Common myeloid progenitor, CD34-positive (primary cell): ENCODE data around the gene PLPP1.

Experiments
- CTCF ChIA-PET: fragments of 350-600 bp; sonication (Branson Sonifier 250); formaldehyde crosslinking; loops from one replicate; lab custom pipeline; 2021; ENCODE audit warnings: antibody characterized with exemption; lab: Charles Lee
- POLR2A ChIA-PET: fragments of 350-600 bp; sonication (Branson Sonifier 250); formaldehyde crosslinking; loops from one replicate; lab custom pipeline; 2021; ENCODE audit warnings: antibody characterized with exemption; lab: Charles Lee
- DNase-seq, 3 donors: peaks; one replicate each; pipeline versions ENCODE4 v3.0.0 to v3.0.0-alpha.2; 2013
- H3K27ac ChIP-seq, 2 experiments: 1 replicate in 1 of 2; 2 replicates in 1 of 2; pipeline ENCODE4 v1.7.0; 2013; ENCODE audit warnings: inconsistent platforms in 2 of 2, low read length in 2 of 2, mild to moderate bottlenecking in 2 of 2, low read depth in 1 of 2, moderate library complexity in 1 of 2; ENCODE audit not compliant: severe bottlenecking in 2 of 2, insufficient read depth in 1 of 2, poor library complexity in 1 of 2
- H3K27me3 ChIP-seq, 5 experiments: replicated peaks in 2 of 5; 1 replicate in 3 of 5; 2 replicates in 2 of 5; pipeline versions ENCODE4 v1.6.1 to v1.7.0; 2013; ENCODE audit warnings: low read length in 4 of 5, mild to moderate bottlenecking in 2 of 5, moderate library complexity in 2 of 5, inconsistent platforms in 1 of 5; ENCODE audit not compliant: insufficient read depth in 5 of 5, control insufficient read depth in 4 of 5
- H3K36me3 ChIP-seq, 4 experiments: 1 replicate in 2 of 4; 2 replicates in 2 of 4; pipeline versions ENCODE4 v1.6.1 to v1.7.0; 2013; ENCODE audit warnings: low read length in 3 of 4, control low read depth in 1 of 4, mild to moderate bottlenecking in 1 of 4; ENCODE audit not compliant: control insufficient read depth in 4 of 4, insufficient read depth in 4 of 4
- H3K4me1 ChIP-seq, 4 experiments: 1 replicate in 3 of 4; 2 replicates in 1 of 4; pipeline versions ENCODE4 v1.6.1 to v1.7.1; 2013; ENCODE audit warnings: low read length in 3 of 4, mild to moderate bottlenecking in 3 of 4, control low read depth in 1 of 4, inconsistent platforms in 1 of 4, moderate library complexity in 1 of 4; ENCODE audit not compliant: control insufficient read depth in 4 of 4, insufficient read depth in 4 of 4; ENCODE audit errors: control extremely low read depth in 1 of 4
- H3K4me3 ChIP-seq, 7 experiments: 1 replicate in 4 of 7; 2 replicates in 3 of 7; pipeline versions ENCODE4 v1.5.1 to v1.7.0; 2013; ENCODE audit warnings: mild to moderate bottlenecking in 7 of 7, low read length in 6 of 7, moderate library complexity in 6 of 7, inconsistent platforms in 2 of 7, low read depth in 2 of 7, control low read depth in 1 of 7; ENCODE audit not compliant: insufficient read depth in 4 of 7, control insufficient read depth in 1 of 7; ENCODE audit errors: extremely low read depth in 1 of 7
- H3K9me3 ChIP-seq, 5 experiments: 1 replicate in 4 of 5; 2 replicates in 1 of 5; pipeline versions ENCODE4 v1.6.1 to v1.7.1; 2013; ENCODE audit warnings: low read length in 4 of 5, mild to moderate bottlenecking in 2 of 5, inconsistent platforms in 1 of 5, low read depth in 1 of 5, moderate library complexity in 1 of 5; ENCODE audit not compliant: control insufficient read depth in 4 of 5, insufficient read depth in 2 of 5; ENCODE audit errors: control extremely low read depth in 1 of 5
- WGBS: methylation state at CpG from one replicate; pipeline ENCODE4 v1.1.5; 2013; ENCODE audit not compliant: insufficient coverage; 5-methylcytosine and 5-hydroxymethylcytosine counted together

PLPP1 gene

GRCh38 chr5:55497712-55498111, 37.1 kb downstream of the PLPP1 start:
- Histone ChIP-seq H3K4me1 (no peaks in the 10 kb centered on the region), H3K27me3 (no peaks in the 10 kb centered on the region), H3K9me3 (no peaks in the 10 kb centered on the region), H3K4me3 (no peak overlapping the region), H3K27ac (no peak overlapping the region), H3K36me3 (no peaks in the 10 kb centered on the region)
- CTCF ChIA-PET = no interaction called here
- DNase-seq = no peak
- POLR2A ChIA-PET = no interaction called here

- CTCF ChIA-PET = no interaction called here
Measured at GRCh38 chr5:55495216-55495615, 39.5 kb downstream of the PLPP1 start.

GRCh38 chr5:55492449-55492848, 42.3 kb downstream of the PLPP1 start:
- Histone ChIP-seq H3K27me3 (no peaks in the 10 kb centered on the region), H3K36me3 (no peaks in the 10 kb centered on the region), H3K4me3 (no peak overlapping the region), H3K27ac (no peak overlapping the region), H3K9me3 (no peaks in the 10 kb centered on the region), H3K4me1 (no peaks in the 10 kb centered on the region)
- DNase-seq = no peak
- CTCF ChIA-PET = no interaction called here
- POLR2A ChIA-PET = no interaction called here
- WGBS = no CpG with 5 or more reads among the region's 2 CpGs

More at GRCh38 chr5:55495216-55495615, 39.5 kb downstream of the PLPP1 start:
- H3K27ac ChIP-seq = no peak overlapping the region
- no peaks in the 10 kb centered on the region for H3K9me3 ChIP-seq
- no peaks in the 10 kb centered on the region for H3K4me1 ChIP-seq
- no peak for DNase-seq
- no peak overlapping the region for H3K4me3 ChIP-seq
- POLR2A ChIA-PET = interaction anchor here (0.6 kb wide), 1 partner anchor 14 kb away, joined by 9 read pairs; no protein-coding TSS in a partner anchor
- no peaks in the 10 kb centered on the region for H3K27me3 ChIP-seq
- WGBS = no CpG with 5 or more reads among the region's 1 CpG
- H3K36me3 ChIP-seq = no peaks in the 10 kb centered on the region

- CTCF ChIA-PET = no interaction called here
- POLR2A ChIA-PET = no interaction called here
Measured at GRCh38 chr5:55485073-55485472, 49.7 kb downstream of the PLPP1 start.

GRCh38 chr5:55484531-55484930, 50.2 kb downstream of the PLPP1 start:
- DNase-seq = no peak
- CTCF ChIA-PET = no interaction called here
- 100% methylated on average over 1 of the region's 1 CpG for WGBS
- POLR2A ChIA-PET = no interaction called here
- Histone ChIP-seq H3K27me3 (no peaks in the 10 kb centered on the region), H3K36me3 (no peaks in the 10 kb centered on the region), H3K9me3 (no peaks in the 10 kb centered on the region), H3K27ac (no peak overlapping the region), H3K4me3 (no peak overlapping the region), H3K4me1 (peaks cover 0 to 16% (median 1%) of the 10 kb centered on the region in 4 experiments)

More at GRCh38 chr5:55485073-55485472, 49.7 kb downstream of the PLPP1 start:
- no peak overlapping the region for H3K4me3 ChIP-seq
- DNase-seq = no peak
- no peak overlapping the region for H3K27ac ChIP-seq
- H3K9me3 ChIP-seq = no peaks in the 10 kb centered on the region
- no peaks in the 10 kb centered on the region for H3K36me3 ChIP-seq
- peaks cover 0 to 16% (median 1%) of the 10 kb centered on the region in 4 experiments for H3K4me1 ChIP-seq
- no CpG with 5 or more reads among the region's 3 CpGs for WGBS
- H3K27me3 ChIP-seq = no peaks in the 10 kb centered on the region

GRCh38 chr5:55483885-55484284, 50.9 kb downstream of the PLPP1 start:
- Histone ChIP-seq H3K4me3 (no peak overlapping the region), H3K4me1 (peaks cover 0 to 16% (median 1%) of the 10 kb centered on the region in 4 experiments), H3K27me3 (no peaks in the 10 kb centered on the region), H3K36me3 (no peaks in the 10 kb centered on the region), H3K9me3 (no peaks in the 10 kb centered on the region), H3K27ac (no peak overlapping the region)
- CTCF ChIA-PET = interaction anchor here (0.6 kb wide), 1 partner anchor 207 kb away, joined by 3 read pairs; no protein-coding TSS in a partner anchor
- POLR2A ChIA-PET = no interaction called here
- DNase-seq = no peak
- no CpG with 5 or more reads among the region's 3 CpGs for WGBS

GRCh38 chr5:55481293-55481855, 53.4 kb downstream of the PLPP1 start:
- H3K27ac ChIP-seq = no peak overlapping the region
- H3K36me3 ChIP-seq = no peaks in the 10 kb centered on the region
- peaks cover 0 to 16% (median 1%) of the 10 kb centered on the region in 4 experiments for H3K4me1 ChIP-seq
- H3K27me3 ChIP-seq = no peaks in the 10 kb centered on the region
- no peak overlapping the region for H3K4me3 ChIP-seq
- ChIA-PET POLR2A (interaction anchor here (1.1 kb wide), 1 partner anchor 18 kb away, joined by 7 read pairs; no protein-coding TSS in a partner anchor), CTCF (no interaction called here)
- H3K9me3 ChIP-seq = no peaks in the 10 kb centered on the region
- WGBS = 100% methylated on average over 2 of the region's 3 CpGs
- no peak for DNase-seq
